Gastrocnemius medialis (tissue), 4 donors: ENCODE data around the gene SSTR3.

Experiments
- POLR2A ChIP-seq, 2 donors: fragments of 450-650 bp; IDR thresholded peaks; one replicate each; pipeline ENCODE4 v1.6.1; 2017; ENCODE audit warnings: antibody characterized with exemption in 2 of 2, mild to moderate bottlenecking in 2 of 2, moderate library complexity in 2 of 2
- TF ChIP-seq, protein P1 (sequence below), 5 experiments: fragments of 450-650 bp in 3 of 5; fragments of 200-600 bp in 2 of 5; sonication (generic) in 2 of 5; IDR thresholded peaks in 4 of 5; conservative IDR thresholded peaks in 1 of 5; 1 replicate in 4 of 5; 2 replicates in 1 of 5; pipeline ENCODE4 v1.5.1; 2016 to 2019; ENCODE audit warnings: antibody characterized with exemption in 5 of 5, mild to moderate bottlenecking in 3 of 5, moderate library complexity in 3 of 5

DNA sequence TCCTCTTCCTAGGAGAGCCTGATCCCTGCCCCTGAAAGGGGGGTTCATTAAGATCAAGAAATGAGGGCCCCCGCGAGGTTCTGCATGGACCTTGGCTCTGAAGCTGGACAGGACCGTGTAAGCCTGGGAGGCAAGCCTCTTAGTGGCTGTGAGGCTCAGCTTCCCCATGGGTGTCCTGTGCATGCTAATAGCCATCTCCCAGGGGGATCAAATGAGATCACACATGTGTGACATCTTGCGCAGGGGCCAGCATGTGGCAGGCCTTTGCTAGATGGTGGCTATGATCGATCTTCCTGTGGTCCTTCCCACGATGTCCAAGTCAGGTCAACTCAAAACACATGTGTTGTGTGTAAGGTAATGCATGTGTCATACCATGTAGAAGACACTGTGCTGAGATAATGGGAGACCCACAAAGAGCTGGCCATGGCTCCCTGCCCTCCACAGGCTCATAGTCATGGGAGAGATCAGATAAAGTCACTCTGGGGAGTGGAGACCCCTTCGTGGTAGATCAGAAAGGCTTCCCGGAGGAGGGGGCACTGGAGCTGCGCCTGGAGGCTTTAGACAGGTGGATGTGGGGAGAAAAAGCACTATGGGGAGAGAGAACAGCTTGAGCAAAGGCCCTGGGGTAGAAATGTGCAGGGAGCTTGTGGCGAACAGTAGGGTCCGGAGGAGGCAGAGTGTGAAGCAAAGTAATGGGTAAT, 28.1 kb upstream of the SSTR3 start:
- TF ChIP-seq, protein P1, sequence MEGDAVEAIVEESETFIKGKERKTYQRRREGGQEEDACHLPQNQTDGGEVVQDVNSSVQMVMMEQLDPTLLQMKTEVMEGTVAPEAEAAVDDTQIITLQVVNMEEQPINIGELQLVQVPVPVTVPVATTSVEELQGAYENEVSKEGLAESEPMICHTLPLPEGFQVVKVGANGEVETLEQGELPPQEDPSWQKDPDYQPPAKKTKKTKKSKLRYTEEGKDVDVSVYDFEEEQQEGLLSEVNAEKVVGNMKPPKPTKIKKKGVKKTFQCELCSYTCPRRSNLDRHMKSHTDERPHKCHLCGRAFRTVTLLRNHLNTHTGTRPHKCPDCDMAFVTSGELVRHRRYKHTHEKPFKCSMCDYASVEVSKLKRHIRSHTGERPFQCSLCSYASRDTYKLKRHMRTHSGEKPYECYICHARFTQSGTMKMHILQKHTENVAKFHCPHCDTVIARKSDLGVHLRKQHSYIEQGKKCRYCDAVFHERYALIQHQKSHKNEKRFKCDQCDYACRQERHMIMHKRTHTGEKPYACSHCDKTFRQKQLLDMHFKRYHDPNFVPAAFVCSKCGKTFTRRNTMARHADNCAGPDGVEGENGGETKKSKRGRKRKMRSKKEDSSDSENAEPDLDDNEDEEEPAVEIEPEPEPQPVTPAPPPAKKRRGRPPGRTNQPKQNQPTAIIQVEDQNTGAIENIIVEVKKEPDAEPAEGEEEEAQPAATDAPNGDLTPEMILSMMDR (IDR thresholded peaks at IDR 0.05 in 4 of 5, conservative IDR thresholded peaks at IDR 0.05 in 1 of 5) = no peak
- no peak for TF ChIP-seq POLR2A (IDR thresholded peaks at IDR 0.05)
